SKM-1 (cell line): Measurements from ENCODE around the gene HDAC4.

Experiments used
- DNase-seq: peaks from one replicate; lab custom pipeline; 2025; ENCODE audit not compliant: unreplicated experiment; lab: John Stamatoyannopoulos, UW

Gene HDAC4

GRCh38 chr2:239311132-239312040 is 89.4 kb downstream of the HDAC4 start:
- no peak for DNase-seq

- DNase-seq, result no peak
Measured at GRCh38 chr2:239310401-239311061, 90.3 kb downstream of the HDAC4 start.

GRCh38 chr2:239309398-239310245 is 91.2 kb downstream of the HDAC4 start:
- DNase-seq, result no peak

GRCh38 chr2:239308661-239309397 is 92.0 kb downstream of the HDAC4 start:
- DNase-seq, result no peak

- DNase-seq, result no peak
Measured at GRCh38 chr2:239307921-239308613, 92.8 kb downstream of the HDAC4 start.

- DNase-seq, result no peak
Measured at GRCh38 chr2:239307221-239307569, 93.6 kb downstream of the HDAC4 start.

- DNase-seq, result no peak
Measured at GRCh38 chr2:239306274-239307220, 94.3 kb downstream of the HDAC4 start.

- no peak for DNase-seq
Measured at GRCh38 chr2:239305771-239306170, 95.0 kb downstream of the HDAC4 start.

- DNase-seq, result no peak
Measured at GRCh38 chr2:239305222-239305575, 95.6 kb downstream of the HDAC4 start.

GRCh38 chr2:239304533-239305221 is 96.1 kb downstream of the HDAC4 start:
- no peak for DNase-seq

- no peak for DNase-seq
Measured at GRCh38 chr2:239303711-239304532, 96.9 kb downstream of the HDAC4 start.

- DNase-seq, result no peak
Measured at GRCh38 chr2:239302808-239303557, 97.8 kb downstream of the HDAC4 start.

- no peak for DNase-seq
Measured at GRCh38 chr2:239302083-239302807, 98.6 kb downstream of the HDAC4 start.

GRCh38 chr2:239300871-239301735 is 99.7 kb downstream of the HDAC4 start:
- DNase-seq, result no peak

GRCh38 chr2:239300242-239300641 is 100.6 kb downstream of the HDAC4 start:
- DNase-seq, result no peak
